Panc1 (cell line): ENCODE measurements around the gene SERGEF. TPM values are rescaled to one million over a fixed set of nuclear protein-coding genes. Genes with fewer than 3 reads are reported as not detected.

Experiments
- ATAC-seq: fragments of 200-7000 bp; cut with Tn5 transposase; 2 replicates; pipeline ENCODE4 v1.9.1; 2020; ENCODE audit warnings: mild to moderate bottlenecking, moderate library complexity
- BruUV-seq: library from RNA; stranded (reverse); fragments of 400-500 nt; replicated peaks from 2 replicates; lab custom pipeline; 2021; lab: Mats Ljungman, UMichigan
- CTCF ChIA-PET: fragments of 300-600 bp; sonication (Branson Sonifier 250); formaldehyde crosslinking; loops from one replicate; lab custom pipeline; 2022; ENCODE audit warnings: antibody characterized with exemption; lab: Charles Lee
- POLR2A ChIA-PET: fragments of 300-600 bp; sonication (Branson Sonifier 250); formaldehyde crosslinking; loops from one replicate; lab custom pipeline; 2022; ENCODE audit warnings: antibody characterized with exemption; lab: Charles Lee
- DNase-seq: peaks from one replicate; pipeline ENCODE4 v3.0.0-alpha.2; 2010; ENCODE audit warnings: low read depth, low spot score
- H3K27ac ChIP-seq: 2 replicates; pipeline ENCODE4 v1.5.1; 2011; ENCODE audit warnings: mild to moderate bottlenecking, low read length, inconsistent platforms
- H3K27me3 ChIP-seq: fragments of 200-500 bp; sonication (Bioruptor generic); 2 replicates; pipeline ENCODE4 v1.6.0; 2014; ENCODE audit warnings: low read length, inconsistent platforms; ENCODE audit not compliant: control insufficient read depth, insufficient read depth
- H3K36me3 ChIP-seq: fragments of 200-500 bp; sonication (Bioruptor generic); 2 replicates; pipeline ENCODE4 v1.5.1; 2014; ENCODE audit warnings: inconsistent platforms, mild to moderate bottlenecking, low read length, moderate library complexity; ENCODE audit not compliant: control insufficient read depth, insufficient read depth
- H3K4me1 ChIP-seq: 2 replicates; pipeline ENCODE4 v1.5.1; 2011; ENCODE audit warnings: inconsistent platforms, mild to moderate bottlenecking, low read length, moderate library complexity; ENCODE audit not compliant: control insufficient read depth, insufficient read depth
- H3K4me3 ChIP-seq, 2 experiments: 2 replicates each; pipeline ENCODE4 v1.5.1; 2011 to 2012; ENCODE audit warnings: low read depth in 2 of 2, low read length in 2 of 2, mild to moderate bottlenecking in 2 of 2, inconsistent platforms in 1 of 2, moderate library complexity in 1 of 2
- H3K9me3 ChIP-seq: fragments of 200-500 bp; sonication (Bioruptor generic); 2 replicates; pipeline ENCODE4 v1.5.1; 2014; ENCODE audit warnings: low read depth, mild to moderate bottlenecking, inconsistent platforms, low read length, moderate library complexity; ENCODE audit not compliant: control insufficient read depth, insufficient read depth
- POLR2AphosphoS5 ChIP-seq: IDR thresholded peaks from 2 replicates; pipeline ENCODE4 v1.6.1; 2012; ENCODE audit warnings: mild to moderate bottlenecking, low read depth, low read length, moderate library complexity
- SIN3A ChIP-seq: IDR thresholded peaks from 2 replicates; pipeline ENCODE4 v1.6.1; 2012; ENCODE audit warnings: low read depth, mild to moderate bottlenecking, low read length, moderate library complexity, borderline replicate concordance; ENCODE audit not compliant: insufficient read depth
- TCF7L2 ChIP-seq: IDR thresholded peaks from 2 replicates; pipeline ENCODE4 v1.6.1; 2011; ENCODE audit warnings: mild to moderate bottlenecking, low read depth, low read length, inconsistent platforms
- in situ Hi-C: cut with HindIII; loops from 2 replicates; pipeline ENCODE4 v1.10.0; 2016; ENCODE audit warnings: low sequenced_read_pairs, low pct_unique_long_range_greater_than_20kb
- intact Hi-C: fragments of 100-400 bp; cut with micrococcal nuclease; formaldehyde crosslinking; loops from one replicate; pipeline ENCODE4 v1.10.0; 2022; ENCODE audit not compliant: unreplicated experiment
- total RNA-seq: library from RNA; stranded (reverse); gene quantifications from one replicate; pipeline ENCODE4 v1.2.1, GENCODE V29; 2021; ENCODE audit not compliant: unreplicated experiment
- TF ChIP-seq, protein P1 (sequence below): fragments of 450-650 bp; IDR thresholded peaks from 2 replicates; pipeline ENCODE4 v1.5.1; 2017; ENCODE audit warnings: mild to moderate bottlenecking
- TF ChIP-seq, protein P2 (sequence below), 2 experiments: IDR thresholded peaks; 2 replicates each; pipeline ENCODE4 v1.6.1; 2011 to 2012; ENCODE audit warnings: low read depth in 2 of 2, control low read depth in 1 of 2, low read length in 1 of 2, mild to moderate bottlenecking in 1 of 2, moderate library complexity in 1 of 2; ENCODE audit not compliant: insufficient read depth in 1 of 2

The SERGEF gene
- total RNA-seq, 1 experiment from 2014 or later: 35.5 TPM

DNA sequence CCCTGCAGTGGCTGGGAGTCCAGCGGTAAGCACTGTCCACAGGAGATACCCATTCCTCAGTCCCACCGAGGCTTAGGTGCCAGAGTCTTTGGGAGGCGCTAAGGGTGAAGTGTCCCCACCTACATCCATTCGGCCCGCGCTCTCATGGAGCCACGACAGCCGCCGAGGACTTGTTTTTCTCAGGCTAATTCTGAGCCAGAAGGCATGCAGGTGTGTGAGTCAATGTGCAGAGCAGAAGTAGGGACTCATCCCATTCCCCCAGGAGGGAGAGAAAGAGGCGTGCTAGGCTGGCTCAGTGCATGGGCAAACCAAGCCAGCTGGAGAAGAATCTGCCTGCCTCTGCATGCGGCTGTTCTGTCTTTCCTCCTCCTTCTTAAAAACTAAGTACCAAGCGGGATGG lies 231.6 kb downstream of the SERGEF start:
- H3K27ac ChIP-seq: no peak overlapping the region
- DNase-seq (no peak), ATAC-seq (0 out of 2 replicates have a peak, but pooled peaks have one; percentile 32)
- in situ Hi-C loops (no loop called here), intact Hi-C loops (no loop called here)
- no TSS peak for BruUV-seq
- no peaks in the 10 kb centered on the region for H3K4me1 ChIP-seq
- H3K36me3 ChIP-seq: no peaks in the 10 kb centered on the region
- no peaks in the 10 kb centered on the region for H3K9me3 ChIP-seq
- CTCF ChIA-PET: no interaction called here
- no peak for TF ChIP-seq TCF7L2
- TF ChIP-seq SIN3A: no peak
- no peak for TF ChIP-seq POLR2AphosphoS5
- TF ChIP-seq, protein P1, sequence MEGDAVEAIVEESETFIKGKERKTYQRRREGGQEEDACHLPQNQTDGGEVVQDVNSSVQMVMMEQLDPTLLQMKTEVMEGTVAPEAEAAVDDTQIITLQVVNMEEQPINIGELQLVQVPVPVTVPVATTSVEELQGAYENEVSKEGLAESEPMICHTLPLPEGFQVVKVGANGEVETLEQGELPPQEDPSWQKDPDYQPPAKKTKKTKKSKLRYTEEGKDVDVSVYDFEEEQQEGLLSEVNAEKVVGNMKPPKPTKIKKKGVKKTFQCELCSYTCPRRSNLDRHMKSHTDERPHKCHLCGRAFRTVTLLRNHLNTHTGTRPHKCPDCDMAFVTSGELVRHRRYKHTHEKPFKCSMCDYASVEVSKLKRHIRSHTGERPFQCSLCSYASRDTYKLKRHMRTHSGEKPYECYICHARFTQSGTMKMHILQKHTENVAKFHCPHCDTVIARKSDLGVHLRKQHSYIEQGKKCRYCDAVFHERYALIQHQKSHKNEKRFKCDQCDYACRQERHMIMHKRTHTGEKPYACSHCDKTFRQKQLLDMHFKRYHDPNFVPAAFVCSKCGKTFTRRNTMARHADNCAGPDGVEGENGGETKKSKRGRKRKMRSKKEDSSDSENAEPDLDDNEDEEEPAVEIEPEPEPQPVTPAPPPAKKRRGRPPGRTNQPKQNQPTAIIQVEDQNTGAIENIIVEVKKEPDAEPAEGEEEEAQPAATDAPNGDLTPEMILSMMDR: no peak
- TF ChIP-seq, protein P2, sequence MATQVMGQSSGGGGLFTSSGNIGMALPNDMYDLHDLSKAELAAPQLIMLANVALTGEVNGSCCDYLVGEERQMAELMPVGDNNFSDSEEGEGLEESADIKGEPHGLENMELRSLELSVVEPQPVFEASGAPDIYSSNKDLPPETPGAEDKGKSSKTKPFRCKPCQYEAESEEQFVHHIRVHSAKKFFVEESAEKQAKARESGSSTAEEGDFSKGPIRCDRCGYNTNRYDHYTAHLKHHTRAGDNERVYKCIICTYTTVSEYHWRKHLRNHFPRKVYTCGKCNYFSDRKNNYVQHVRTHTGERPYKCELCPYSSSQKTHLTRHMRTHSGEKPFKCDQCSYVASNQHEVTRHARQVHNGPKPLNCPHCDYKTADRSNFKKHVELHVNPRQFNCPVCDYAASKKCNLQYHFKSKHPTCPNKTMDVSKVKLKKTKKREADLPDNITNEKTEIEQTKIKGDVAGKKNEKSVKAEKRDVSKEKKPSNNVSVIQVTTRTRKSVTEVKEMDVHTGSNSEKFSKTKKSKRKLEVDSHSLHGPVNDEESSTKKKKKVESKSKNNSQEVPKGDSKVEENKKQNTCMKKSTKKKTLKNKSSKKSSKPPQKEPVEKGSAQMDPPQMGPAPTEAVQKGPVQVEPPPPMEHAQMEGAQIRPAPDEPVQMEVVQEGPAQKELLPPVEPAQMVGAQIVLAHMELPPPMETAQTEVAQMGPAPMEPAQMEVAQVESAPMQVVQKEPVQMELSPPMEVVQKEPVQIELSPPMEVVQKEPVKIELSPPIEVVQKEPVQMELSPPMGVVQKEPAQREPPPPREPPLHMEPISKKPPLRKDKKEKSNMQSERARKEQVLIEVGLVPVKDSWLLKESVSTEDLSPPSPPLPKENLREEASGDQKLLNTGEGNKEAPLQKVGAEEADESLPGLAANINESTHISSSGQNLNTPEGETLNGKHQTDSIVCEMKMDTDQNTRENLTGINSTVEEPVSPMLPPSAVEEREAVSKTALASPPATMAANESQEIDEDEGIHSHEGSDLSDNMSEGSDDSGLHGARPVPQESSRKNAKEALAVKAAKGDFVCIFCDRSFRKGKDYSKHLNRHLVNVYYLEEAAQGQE (IDR thresholded peaks at IDR 0.05; ENCODE audit: insufficient read depth in 1 of 2, low read depth in 2 of 2, low read length in 1 of 2): no peak
- H3K4me3 ChIP-seq: no peak overlapping the region
- H3K27me3 ChIP-seq: no peaks in the 10 kb centered on the region
- POLR2A ChIA-PET: no interaction called here

DNA sequence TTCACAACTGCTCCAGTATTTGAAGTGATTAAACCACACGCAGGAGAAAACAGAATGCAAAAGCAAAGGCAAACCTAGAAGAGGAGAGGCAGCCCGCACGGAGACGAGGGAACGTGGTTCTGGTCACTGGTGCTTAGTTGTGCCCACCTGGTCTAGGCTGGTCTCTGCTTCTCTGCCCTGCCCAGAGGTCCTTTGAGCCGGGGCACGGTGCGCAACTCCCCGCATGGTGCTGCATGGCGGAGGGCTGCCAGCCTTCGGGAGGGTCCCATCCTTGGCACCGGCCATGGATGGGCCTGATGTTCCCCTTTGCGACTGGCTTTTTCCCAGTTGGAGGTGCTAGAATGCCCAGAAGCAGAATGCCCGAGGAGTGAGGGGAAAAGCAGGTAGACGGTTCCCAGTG lies 232.2 kb downstream of the SERGEF start:
- Histone ChIP-seq H3K36me3 (no peaks in the 10 kb centered on the region), H3K4me1 (no peaks in the 10 kb centered on the region), H3K4me3 (no peak overlapping the region), H3K27me3 (no peaks in the 10 kb centered on the region), H3K27ac (no peak overlapping the region), H3K9me3 (no peaks in the 10 kb centered on the region)
- TF ChIP-seq POLR2AphosphoS5: no peak
- TF ChIP-seq, protein P2 (IDR thresholded peaks at IDR 0.05; ENCODE audit: insufficient read depth in 1 of 2, low read depth in 2 of 2, low read length in 1 of 2): no peak
- TF ChIP-seq, protein P1: no peak
- TF ChIP-seq TCF7L2: no peak
- TF ChIP-seq SIN3A: no peak
- BruUV-seq: no TSS peak
- no peak for ATAC-seq
- ChIA-PET CTCF (no interaction called here), POLR2A (interaction anchor here (0.6 kb wide), 1 partner anchor 64 kb away, joined by 5 read pairs; no protein-coding TSS in a partner anchor)
- intact Hi-C loops: no loop called here
- in situ Hi-C loops: no loop called here
- no peak for DNase-seq
